ENCODE results near the gene GPR135. TPM values are rescaled to one million over a fixed set of nuclear protein-coding genes. Genes with fewer than 3 reads are reported as not detected.

GPR135 gene
- total RNA-seq, 1 experiment from 2014 or later: 5.5 TPM

GRCh38 chr14:59484639-59485175, 19.5 kb upstream of the GPR135 start:
- intact Hi-C loops (cut with micrococcal nuclease; ENCODE audit: unreplicated experiment): no loop called here
- H3K36me3 Mint-ChIP-seq (ENCODE audit: insufficient read depth, unreplicated experiment): peaks cover 39% of the 10 kb centered on the region

GRCh38 chr14:59483819-59484638, 18.8 kb upstream of the GPR135 start, which contains the start of the genes JKAMP and L3HYPDH:
Gene JKAMP, plus strand, starts transcription at chr14:59484517. Its CDS starts 73 bp downstream, at chr14:59484590.
Gene L3HYPDH, minus strand, starts transcription at chr14:59484408. Its CDS starts 92 bp downstream, at chr14:59484316.
- CTCF ChIA-PET: interaction anchor here (1.0 to 3.2 kb wide), 5 partner anchors 28 to 414 kb away, joined by 3 to 13 read pairs (median 4); partner anchors contain the start of genes CCDC175 and DAAM1
- no peaks in the 10 kb centered on the region for H3K27me3 Mint-ChIP-seq (ENCODE audit: unreplicated experiment)
- peak within 1 kb of the TSS; percentile 80 for H3K27ac Mint-ChIP-seq (ENCODE audit: unreplicated experiment)
- peaks cover 36% of the 10 kb centered on the region for H3K4me1 Mint-ChIP-seq (ENCODE audit: low read depth, unreplicated experiment)
- peak within 1 kb of the TSS; percentile 80 for H3K4me3 Mint-ChIP-seq (ENCODE audit: low read depth, unreplicated experiment)
- intact Hi-C loops (cut with micrococcal nuclease; ENCODE audit: unreplicated experiment): no loop called here
- H3K9me3 Mint-ChIP-seq (ENCODE audit: low read depth, unreplicated experiment): no peaks in the 10 kb centered on the region
- BruUV-seq (replicated peaks): no TSS peak
- H3K36me3 Mint-ChIP-seq (ENCODE audit: insufficient read depth, unreplicated experiment): peaks cover 36% of the 10 kb centered on the region
- DNase-seq: peak; percentile 98
- peak; percentile 57 for TF ChIP-seq CTCF (IDR thresholded peaks at IDR 0.05; ENCODE audit: unreplicated experiment)

More at GRCh38 chr14:59484639-59485175, 19.5 kb upstream of the GPR135 start:
- Mint-ChIP-seq H3K9me3 (ENCODE audit: low read depth, unreplicated experiment) (no peaks in the 10 kb centered on the region), H3K27me3 (ENCODE audit: unreplicated experiment) (no peaks in the 10 kb centered on the region), H3K27ac (ENCODE audit: unreplicated experiment) (peak overlapping the region; percentile 80), H3K4me1 (ENCODE audit: low read depth, unreplicated experiment) (peaks cover 35% of the 10 kb centered on the region), H3K4me3 (ENCODE audit: low read depth, unreplicated experiment) (peak overlapping the region; percentile 80)
- BruUV-seq (replicated peaks): TSS peak; percentile 53
- CTCF ChIA-PET: interaction anchor here (1.0 to 3.2 kb wide), 5 partner anchors 27 to 413 kb away, joined by 3 to 13 read pairs (median 4); partner anchors contain the start of genes CCDC175 and DAAM1
- no peak for TF ChIP-seq CTCF (IDR thresholded peaks at IDR 0.05; ENCODE audit: unreplicated experiment)
- DNase-seq: no peak

DNA sequence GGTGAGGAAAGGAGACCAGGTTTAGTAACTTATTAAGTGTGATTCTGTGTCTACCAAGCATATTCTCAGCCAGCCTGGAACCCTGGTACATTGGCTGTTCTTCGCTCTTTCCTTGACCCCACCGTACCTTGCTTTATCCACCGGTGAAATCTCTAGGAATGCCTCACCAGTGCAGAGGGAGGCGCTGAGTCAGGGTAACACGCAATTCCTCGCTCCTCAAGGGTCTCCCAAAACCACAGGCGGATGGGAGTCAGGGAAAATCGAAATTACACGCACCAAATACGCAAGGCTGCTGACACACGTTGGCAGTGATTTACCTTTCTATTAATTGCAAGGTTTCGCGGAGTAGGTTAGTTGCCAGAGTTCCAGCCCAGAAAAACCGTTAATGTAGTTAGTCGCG, 18.2 kb upstream of the GPR135 start:
- no peak for TF ChIP-seq CTCF (IDR thresholded peaks at IDR 0.05; ENCODE audit: unreplicated experiment)
- peak overlapping the region; percentile 80 for H3K4me3 Mint-ChIP-seq (ENCODE audit: low read depth, unreplicated experiment)
- H3K27ac Mint-ChIP-seq (ENCODE audit: unreplicated experiment): peak overlapping the region; percentile 80
- no TSS peak for BruUV-seq (replicated peaks)
- no peaks in the 10 kb centered on the region for H3K9me3 Mint-ChIP-seq (ENCODE audit: low read depth, unreplicated experiment)
- no peak for DNase-seq
- CTCF ChIA-PET: interaction anchor here (1.5 to 3.2 kb wide), 2 partner anchors 29 to 93 kb away, joined by 4 to 13 read pairs; partner anchors contain the start of gene CCDC175
- peaks cover 39% of the 10 kb centered on the region for H3K36me3 Mint-ChIP-seq (ENCODE audit: insufficient read depth, unreplicated experiment)
- intact Hi-C loops (cut with micrococcal nuclease; ENCODE audit: unreplicated experiment): no loop called here
- H3K27me3 Mint-ChIP-seq (ENCODE audit: unreplicated experiment): no peaks in the 10 kb centered on the region
- H3K4me1 Mint-ChIP-seq (ENCODE audit: low read depth, unreplicated experiment): peaks cover 32% of the 10 kb centered on the region

DNA sequence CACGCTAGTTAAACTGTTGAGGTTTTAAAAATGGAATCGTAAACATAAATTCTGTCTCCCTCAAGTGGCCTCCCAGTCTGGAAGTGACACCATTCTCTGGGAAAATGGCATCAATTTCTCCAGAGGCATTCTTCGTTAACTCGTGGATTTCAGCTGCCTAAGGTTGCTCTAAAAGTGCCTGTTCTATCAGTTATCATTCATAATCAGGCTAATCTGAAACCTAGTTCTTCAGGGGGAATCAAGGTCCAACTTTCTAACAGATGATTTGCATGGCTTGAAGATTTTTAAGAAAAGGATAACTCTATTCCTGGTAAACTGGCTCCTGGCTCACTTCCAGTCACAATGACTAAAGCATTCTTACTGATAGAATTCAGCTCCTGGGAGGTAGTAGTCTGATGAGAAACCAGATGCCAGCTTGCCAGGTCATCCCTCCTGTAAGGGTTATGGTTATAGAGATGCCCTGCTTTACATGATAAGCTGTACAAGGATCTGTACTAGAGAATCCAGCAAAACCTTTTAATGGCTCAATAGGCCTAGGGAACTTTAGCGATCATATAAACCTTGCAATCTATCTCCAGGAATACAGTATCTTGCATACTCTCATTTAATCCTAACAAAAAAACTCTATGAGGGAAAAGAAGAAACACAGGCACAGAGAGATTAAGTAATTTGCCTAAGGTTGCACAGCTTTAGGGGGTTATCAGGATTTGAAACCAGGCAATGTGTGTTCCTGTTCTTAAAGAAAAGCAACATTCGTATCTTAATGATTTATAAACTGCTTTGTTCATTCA, 17.6 kb upstream of the GPR135 start:
- BruUV-seq (replicated peaks): TSS peak; percentile 47
- H3K27me3 Mint-ChIP-seq (ENCODE audit: unreplicated experiment): no peaks in the 10 kb centered on the region
- H3K4me3 Mint-ChIP-seq (ENCODE audit: low read depth, unreplicated experiment): peak overlapping the region; percentile 80
- intact Hi-C loops (cut with micrococcal nuclease; ENCODE audit: unreplicated experiment): no loop called here
- H3K9me3 Mint-ChIP-seq (ENCODE audit: low read depth, unreplicated experiment): no peaks in the 10 kb centered on the region
- H3K27ac Mint-ChIP-seq (ENCODE audit: unreplicated experiment): peak overlapping the region; percentile 80
- H3K36me3 Mint-ChIP-seq (ENCODE audit: insufficient read depth, unreplicated experiment): peaks cover 34% of the 10 kb centered on the region
- DNase-seq: peak; percentile 37
- no peak for TF ChIP-seq CTCF (IDR thresholded peaks at IDR 0.05; ENCODE audit: unreplicated experiment)
- peaks cover 27% of the 10 kb centered on the region for H3K4me1 Mint-ChIP-seq (ENCODE audit: low read depth, unreplicated experiment)
- CTCF ChIA-PET: interaction anchor here (3.2 kb wide), 1 partner anchor 94 kb away, joined by 13 read pairs; the partner anchor contains the start of gene CCDC175

Data from Calu3 (cell line).